Esophagus muscularis mucosa (tissue), 4 donors: Measurements from ENCODE around the gene PTPRD. TPM values are rescaled to one million over a fixed set of nuclear protein-coding genes. Genes with fewer than 3 reads are reported as not detected.

Source experiments
- DNase-seq: peaks from one replicate; pipeline ENCODE4 v3.0.0-alpha.2; 2017; ENCODE audit errors: extremely low spot score
- H3K27ac ChIP-seq, 4 donors: fragments of 200-600 bp; sonication (generic); replicated peaks in 1 of 4; 1 replicate in 3 of 4; 2 replicates in 1 of 4; pipeline ENCODE4 v1.5.1; 2016 to 2019; ENCODE audit warnings: mild to moderate bottlenecking in 1 of 4
- H3K27me3 ChIP-seq, 4 donors: fragments of 200-600 bp; sonication (generic); one replicate each; pipeline versions ENCODE4 v1.5.1 to v1.6.0; 2016 to 2019
- H3K36me3 ChIP-seq, 4 donors: fragments of 200-600 bp; sonication (generic); one replicate each; pipeline ENCODE4 v1.5.1; 2016 to 2019
- H3K4me1 ChIP-seq, 4 donors: fragments of 200-600 bp; sonication (generic); one replicate each; pipeline ENCODE4 v1.5.1; 2016 to 2019
- H3K4me3 ChIP-seq, 4 donors: fragments of 200-600 bp; sonication (generic); 1 replicate in 2 of 4; 2 replicates in 2 of 4; pipeline ENCODE4 v1.5.1; 2016 to 2019; ENCODE audit warnings: mild to moderate bottlenecking in 4 of 4, moderate library complexity in 1 of 4
- H3K9me3 ChIP-seq, 4 donors: fragments of 200-600 bp; sonication (generic); 1 replicate in 3 of 4; 2 replicates in 1 of 4; pipeline ENCODE4 v1.5.1; 2016 to 2019
- CTCF ChIP-seq, 3 experiments: fragments of 200-600 bp in 2 of 3; fragments of 450-650 bp in 1 of 3; sonication (generic) in 2 of 3; IDR thresholded peaks; one replicate each; pipeline ENCODE4 v1.5.1; 2017 to 2019; ENCODE audit warnings: antibody characterized with exemption in 3 of 3, mild to moderate bottlenecking in 2 of 3, moderate library complexity in 1 of 3
- EP300 ChIP-seq: sonication (generic); formaldehyde crosslinking; IDR thresholded peaks from one replicate; pipeline ENCODE4 v1.6.1; 2017; ENCODE audit warnings: antibody characterized with exemption
- POLR2A ChIP-seq: fragments of 450-650 bp; IDR thresholded peaks from one replicate; pipeline ENCODE4 v1.6.1; 2017; ENCODE audit warnings: antibody characterized with exemption, moderate library complexity, mild to moderate bottlenecking, low read depth
- POLR2AphosphoS5 ChIP-seq, 2 donors: sonication (generic); formaldehyde crosslinking; IDR thresholded peaks; one replicate each; pipeline ENCODE4 v1.6.1; 2017; ENCODE audit warnings: antibody characterized with exemption in 2 of 2
- WGBS: methylation state at CpG from one replicate; pipeline ENCODE4 v1.1.5; 2018; 5-methylcytosine and 5-hydroxymethylcytosine counted together
- intact Hi-C: fragments of 100-400 bp; cut with DNase I; formaldehyde crosslinking; loops from one replicate; pipeline ENCODE4 v1.15.1; 2023
- total RNA-seq, 4 donors: library from RNA; depleted of rRNA; stranded (reverse); fragments of >200 nt; gene quantifications; one replicate each; pipeline versions ENCODE4 v1.1.0 to v1.2.1, GENCODE V29; 2016

Gene PTPRD
- total RNA-seq, 4 donors from 2014 or later, result 4.1 to 6.6 (median 5.0) TPM

GRCh38 chr9:8297047-8297446 lies 2315.8 kb downstream of the PTPRD start:
- no peak for DNase-seq
- TF ChIP-seq POLR2A, result no peak
- TF ChIP-seq POLR2AphosphoS5 (IDR thresholded peaks at IDR 0.05), result no peak
- TF ChIP-seq CTCF (IDR thresholded peaks at IDR 0.05), result no peak
- TF ChIP-seq EP300, result no peak
- Histone ChIP-seq H3K27ac (no peak overlapping the region), H3K27me3 (no peaks in the 10 kb centered on the region), H3K9me3 (no peaks in the 10 kb centered on the region), H3K4me3 (no peak overlapping the region), H3K36me3 (no peaks in the 10 kb centered on the region), H3K4me1 (no peaks in the 10 kb centered on the region)
- intact Hi-C loops, result no loop called here
- 88% methylated on average over 2 of the region's 3 CpGs for WGBS

GRCh38 chr9:8292657-8293056 lies 2320.1 kb downstream of the PTPRD start:
- no peak for DNase-seq
- WGBS, result 91% methylated on average over 4 of the region's 4 CpGs
- no peaks in the 10 kb centered on the region for H3K36me3 ChIP-seq
- TF ChIP-seq POLR2AphosphoS5 (IDR thresholded peaks at IDR 0.05) (no peak), CTCF (IDR thresholded peaks at IDR 0.05) (no peak), POLR2A (no peak), EP300 (no peak)
- H3K9me3 ChIP-seq, result no peaks in the 10 kb centered on the region
- no peak overlapping the region for H3K4me3 ChIP-seq
- intact Hi-C loops, result no loop called here
- H3K4me1 ChIP-seq, result no peaks in the 10 kb centered on the region
- H3K27me3 ChIP-seq, result no peaks in the 10 kb centered on the region
- no peak overlapping the region for H3K27ac ChIP-seq

- Histone ChIP-seq H3K27ac (no peak overlapping the region), H3K9me3 (no peaks in the 10 kb centered on the region), H3K4me1 (no peaks in the 10 kb centered on the region), H3K27me3 (no peaks in the 10 kb centered on the region), H3K36me3 (no peaks in the 10 kb centered on the region), H3K4me3 (no peak overlapping the region)
- WGBS, result 55% methylated on average over 2 of the region's 2 CpGs
- intact Hi-C loops, result no loop called here
- no peak for TF ChIP-seq EP300
- TF ChIP-seq CTCF (IDR thresholded peaks at IDR 0.05), result no peak
- TF ChIP-seq POLR2AphosphoS5 (IDR thresholded peaks at IDR 0.05), result no peak
- no peak for TF ChIP-seq POLR2A
- no peak for DNase-seq
Measured at GRCh38 chr9:8289681-8290080, 2323.1 kb downstream of the PTPRD start.

GRCh38 chr9:8287970-8288369 lies 2324.8 kb downstream of the PTPRD start:
- Histone ChIP-seq H3K27ac (no peak overlapping the region), H3K4me3 (no peak overlapping the region), H3K27me3 (no peaks in the 10 kb centered on the region), H3K4me1 (no peaks in the 10 kb centered on the region), H3K36me3 (no peaks in the 10 kb centered on the region), H3K9me3 (no peaks in the 10 kb centered on the region)
- TF ChIP-seq EP300, result no peak
- no peak for TF ChIP-seq CTCF (IDR thresholded peaks at IDR 0.05)
- intact Hi-C loops, result no loop called here
- 60% methylated on average over 2 of the region's 2 CpGs for WGBS
- DNase-seq, result no peak

- H3K9me3 ChIP-seq, result no peaks in the 10 kb centered on the region
- intact Hi-C loops, result no loop called here
- no peaks in the 10 kb centered on the region for H3K36me3 ChIP-seq
- H3K27me3 ChIP-seq, result no peaks in the 10 kb centered on the region
- TF ChIP-seq CTCF (IDR thresholded peaks at IDR 0.05) (no peak), EP300 (no peak), POLR2A (no peak), POLR2AphosphoS5 (IDR thresholded peaks at IDR 0.05) (no peak)
- H3K27ac ChIP-seq, result no peak overlapping the region
- H3K4me1 ChIP-seq, result no peaks in the 10 kb centered on the region
- no peak for DNase-seq
- H3K4me3 ChIP-seq, result no peak overlapping the region
- 88% methylated on average over 2 of the region's 2 CpGs for WGBS
Measured at GRCh38 chr9:8287501-8287900, 2325.3 kb downstream of the PTPRD start.
